Activated T-cell treated with anti-CD3 and anti-CD28 coated beads, Interleukin-2, amount 50 U/mL, for 48 hours (primary cell): ENCODE data around the gene SPATA1.
"Not testable (repeated sequence)": the region's sequence is repeated elsewhere in the genome, so short reads cannot be mapped to it uniquely, and the experiment has no call there.

Experiments
- DNase-seq, 2 experiments: peaks; one replicate each; pipeline ENCODE4 v3.0.0-alpha.2; 2020

The SPATA1 gene, protein sequence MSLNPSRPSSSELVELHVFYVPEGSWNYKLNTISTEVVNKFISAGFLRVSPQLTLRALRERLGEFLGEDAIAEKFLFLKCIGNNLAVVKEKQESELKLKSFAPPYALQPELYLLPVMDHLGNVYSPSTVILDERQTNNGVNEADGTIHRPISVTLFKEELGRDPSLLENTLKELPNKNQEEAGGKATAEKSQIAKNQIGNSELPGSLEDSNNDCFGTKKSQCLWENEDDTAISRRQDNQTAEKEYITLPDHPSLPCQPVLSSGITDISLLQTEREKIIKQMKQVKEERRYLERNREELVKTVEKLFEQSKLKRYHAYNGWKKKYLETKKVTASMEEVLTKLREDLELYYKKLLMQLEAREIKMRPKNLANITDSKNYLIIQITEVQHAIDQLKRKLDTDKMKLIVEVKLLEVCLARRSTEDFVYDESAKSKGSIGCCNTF

DNA sequence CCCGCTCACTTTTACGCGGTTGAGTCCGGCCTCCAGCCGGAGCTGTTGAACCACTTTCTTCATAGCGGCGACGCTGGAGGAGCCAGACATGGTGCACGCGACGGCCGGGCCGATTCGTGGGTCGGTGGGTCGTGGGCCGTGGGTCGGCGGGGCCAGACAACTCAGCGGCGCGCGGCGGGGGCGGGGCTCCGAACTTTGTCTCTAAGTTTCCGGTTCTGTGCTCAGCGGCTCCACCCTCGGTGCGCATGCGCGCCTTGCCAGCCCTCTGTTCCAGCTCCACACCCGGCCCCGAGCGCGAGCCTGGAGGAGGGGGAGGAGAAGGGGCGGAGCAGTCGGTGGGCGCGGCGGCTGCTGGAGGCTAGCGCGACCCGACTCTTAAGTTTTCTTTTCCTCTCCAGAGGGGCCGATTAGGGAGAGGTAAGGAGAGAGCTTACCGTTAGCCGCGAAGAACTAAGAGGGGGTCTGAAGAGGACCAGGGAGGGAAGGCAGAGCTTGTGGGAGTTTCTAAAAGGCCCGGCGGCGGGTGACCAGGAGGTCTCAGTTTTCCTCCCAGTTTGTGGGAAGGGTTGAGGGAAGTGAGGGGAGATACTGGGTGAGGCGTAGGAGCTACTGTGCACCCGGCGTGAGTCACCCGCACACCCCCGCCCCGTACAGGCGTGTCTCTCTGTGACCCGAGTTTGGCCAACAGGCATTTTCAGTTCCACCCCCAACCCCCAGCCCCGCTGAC, at the start of gene SPATA1, which contains the start of gene GNG5:
TSS of gene SPATA1 (plus strand) at position 385 of the 727 bp plus-strand sequence. CDS start 9,974 bp downstream, outside the sequence.
TSS of gene GNG5 (minus strand) at position 580 of the 727 bp plus-strand sequence. CDS start at position 90, 490 bp downstream.
- peak; percentile 97 to 98 for DNase-seq

DNA sequence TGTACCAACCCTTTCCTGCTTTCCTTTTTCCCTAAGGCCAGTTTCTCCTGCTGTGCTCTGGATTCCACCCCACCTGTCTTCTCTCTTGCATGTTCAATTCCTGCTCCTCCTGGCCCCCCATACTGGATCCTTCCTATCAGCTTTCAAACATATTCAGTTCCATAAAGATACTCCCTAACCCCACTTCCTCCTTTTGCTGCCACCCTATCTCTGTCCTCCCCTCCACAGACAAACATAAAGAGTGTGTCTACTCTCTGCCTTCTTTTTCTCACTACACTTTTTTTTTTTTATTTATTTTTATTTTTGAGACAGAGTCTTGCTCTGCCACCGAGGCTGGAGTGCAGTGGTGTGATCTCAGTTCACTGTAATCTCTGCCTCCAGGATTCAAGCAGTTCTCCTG, 44.1 kb upstream of the SPATA1 start:
- DNase-seq = no peak

DNA sequence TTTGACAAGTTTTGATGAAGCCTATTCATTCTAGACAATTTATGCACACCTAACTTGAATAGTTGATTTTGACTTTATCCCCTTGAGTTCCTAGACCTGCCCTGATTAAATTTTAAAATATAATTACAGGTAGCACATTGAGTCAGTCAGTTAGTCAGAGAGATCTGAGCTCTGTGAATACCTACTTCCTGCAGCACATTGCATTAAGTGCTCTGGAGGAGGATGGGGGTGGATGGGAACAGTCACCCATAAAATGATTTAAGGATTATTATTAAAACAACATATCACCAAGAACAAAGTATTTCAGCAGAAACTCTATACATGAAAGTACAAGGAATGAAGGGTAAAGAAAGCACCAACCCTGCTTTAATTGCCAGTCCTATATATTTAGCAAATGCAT, 38.9 kb upstream of the SPATA1 start:
- DNase-seq = no peak

DNA sequence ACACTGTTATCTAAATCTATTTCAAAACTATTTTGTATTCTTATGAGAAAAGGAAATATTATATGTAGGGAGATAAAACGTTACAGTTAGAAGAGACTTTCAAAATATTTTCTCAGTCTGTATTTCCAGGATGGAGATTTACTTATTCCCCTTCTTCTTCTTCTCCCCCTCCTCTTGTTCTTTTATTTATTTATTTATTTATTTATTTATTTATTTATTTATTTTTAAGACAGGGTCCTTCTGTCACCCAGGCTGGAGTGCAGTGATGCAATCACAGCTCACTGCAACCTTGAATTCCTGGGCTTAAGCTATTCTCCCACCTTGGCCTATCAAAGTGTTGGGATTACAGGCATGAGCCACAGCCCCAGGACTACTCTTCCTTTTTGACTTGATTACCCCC, 30.0 kb upstream of the SPATA1 start:
- DNase-seq = no peak

DNA sequence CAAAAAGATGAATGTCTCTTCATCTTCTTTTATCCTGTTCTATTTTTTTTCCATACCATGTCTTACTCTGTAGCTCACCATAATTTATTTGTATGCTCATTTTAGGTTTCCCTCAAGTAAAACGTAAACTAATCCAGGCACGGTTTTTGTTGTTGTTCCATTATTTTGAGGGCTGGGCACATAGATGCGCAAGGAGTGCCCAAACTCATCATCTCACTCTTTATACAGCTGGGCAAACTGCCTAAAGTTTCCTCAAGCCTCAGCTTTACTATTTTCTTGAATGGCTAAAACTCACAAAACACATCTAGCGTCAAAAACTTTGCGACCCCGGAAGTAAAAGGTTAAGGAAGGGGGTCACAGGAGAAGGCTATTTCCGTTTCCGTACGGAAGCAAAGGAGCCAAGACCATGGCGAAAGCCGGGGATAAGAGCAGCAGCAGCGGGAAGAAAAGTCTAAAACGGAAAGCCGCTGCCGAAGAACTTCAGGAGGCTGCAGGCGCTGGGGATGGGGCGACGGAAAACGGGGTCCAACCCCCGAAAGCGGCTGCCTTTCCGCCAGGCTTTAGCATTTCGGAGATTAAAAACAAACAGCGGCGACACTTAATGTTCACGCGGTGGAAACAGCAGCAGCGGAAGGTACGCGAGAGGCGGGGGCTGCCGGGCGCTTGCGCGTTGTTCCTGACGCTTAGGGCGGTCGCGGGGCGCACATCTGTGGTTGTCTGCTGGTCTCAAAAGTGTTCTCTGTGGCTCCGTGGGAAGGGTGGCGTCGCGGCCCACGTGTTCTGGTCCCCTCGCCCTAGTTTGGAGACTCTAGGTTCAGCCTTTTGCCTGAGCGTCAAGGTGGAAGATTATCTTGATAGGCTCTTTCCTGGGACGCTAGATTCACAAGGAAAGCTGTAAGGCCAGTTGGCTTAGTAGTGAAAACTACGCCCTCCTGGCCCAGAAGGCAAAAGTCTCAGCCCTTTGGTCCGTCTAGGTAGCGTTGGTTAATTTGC, 27.0 kb upstream of the SPATA1 start, which contains the start of gene RPF1:
TSS of gene RPF1 (plus strand) at position 391 of the 993 bp plus-strand sequence. CDS start at position 407, 16 bp downstream.
- DNase-seq = peak; percentile 85

DNA sequence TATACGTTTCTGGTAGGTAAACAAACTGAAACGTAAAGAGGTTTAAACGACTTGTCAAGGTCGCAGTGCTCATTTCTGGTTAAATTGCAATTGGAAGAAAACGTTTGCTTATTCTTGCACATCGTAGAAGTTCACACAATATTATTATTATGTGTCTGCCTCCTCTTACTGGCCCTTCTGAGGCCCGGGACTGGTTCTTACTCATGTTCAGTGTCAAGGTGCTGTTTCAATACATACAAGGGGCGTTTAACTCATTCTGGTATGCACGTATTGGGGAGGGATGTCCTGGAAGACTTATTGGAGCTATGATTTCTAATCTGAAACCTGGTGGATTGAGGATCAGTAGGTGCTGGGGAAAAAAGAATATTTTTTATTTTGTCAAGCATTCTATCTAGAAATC, 26.2 kb upstream of the SPATA1 start:
- DNase-seq = no peak

DNA sequence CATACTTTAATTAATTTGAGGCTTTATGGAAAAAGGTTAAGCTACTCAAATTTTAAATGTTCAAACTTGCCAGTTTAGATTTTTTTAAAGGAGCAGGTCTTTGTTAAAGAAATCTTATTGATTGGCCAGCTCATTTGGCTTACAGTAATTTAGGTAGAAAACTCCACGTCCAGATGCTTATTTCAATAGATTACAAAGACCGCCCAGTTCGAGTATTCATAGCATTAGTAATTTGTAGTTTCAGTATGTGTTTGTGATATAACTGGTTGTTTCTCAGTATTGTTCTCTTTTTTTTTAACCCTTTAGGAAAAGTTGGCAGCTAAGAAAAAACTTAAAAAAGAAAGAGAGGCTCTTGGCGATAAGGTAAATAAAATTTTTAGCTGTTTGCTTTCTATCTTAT, 25.5 kb upstream of the SPATA1 start:
- no peak for DNase-seq

DNA sequence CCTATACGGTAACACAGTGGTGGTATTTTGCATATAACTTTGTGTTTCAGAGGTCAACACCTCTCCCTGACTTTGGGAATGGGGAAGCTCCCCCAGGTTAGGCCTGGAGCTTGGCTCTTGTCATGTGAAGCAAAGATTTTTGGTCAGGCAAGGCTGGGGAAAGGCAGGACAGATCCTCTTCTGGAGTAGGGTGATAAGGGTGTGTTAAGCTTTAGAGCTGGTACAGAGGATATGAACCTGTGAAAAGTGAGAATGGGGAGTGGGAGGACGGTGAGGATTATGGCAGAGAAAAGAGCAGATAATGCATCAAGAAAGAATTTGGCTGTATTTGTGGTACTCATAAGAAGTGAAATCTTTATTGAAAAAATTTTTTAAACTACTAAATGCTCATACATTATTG, 24.9 kb upstream of the SPATA1 start:
- DNase-seq = no peak

DNA sequence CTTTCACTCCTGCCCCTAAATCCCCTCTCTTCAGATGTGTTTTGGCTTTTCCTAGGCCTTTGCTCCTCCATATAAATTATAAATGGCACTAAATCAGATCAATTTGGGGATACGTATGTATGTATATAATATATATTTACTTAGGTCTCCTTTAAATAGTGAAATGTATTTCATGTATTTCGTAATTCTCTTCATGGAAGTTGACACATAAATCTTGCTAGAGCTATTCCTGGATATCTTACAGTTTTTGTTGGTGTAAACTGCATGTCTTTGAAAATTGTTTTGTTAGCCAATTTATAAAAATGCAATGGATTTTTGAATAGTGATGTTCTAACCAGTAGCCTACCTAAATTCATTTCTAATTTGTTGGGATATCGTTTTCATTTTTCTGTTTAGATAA, 18.1 kb upstream of the SPATA1 start:
- DNase-seq = no peak

DNA sequence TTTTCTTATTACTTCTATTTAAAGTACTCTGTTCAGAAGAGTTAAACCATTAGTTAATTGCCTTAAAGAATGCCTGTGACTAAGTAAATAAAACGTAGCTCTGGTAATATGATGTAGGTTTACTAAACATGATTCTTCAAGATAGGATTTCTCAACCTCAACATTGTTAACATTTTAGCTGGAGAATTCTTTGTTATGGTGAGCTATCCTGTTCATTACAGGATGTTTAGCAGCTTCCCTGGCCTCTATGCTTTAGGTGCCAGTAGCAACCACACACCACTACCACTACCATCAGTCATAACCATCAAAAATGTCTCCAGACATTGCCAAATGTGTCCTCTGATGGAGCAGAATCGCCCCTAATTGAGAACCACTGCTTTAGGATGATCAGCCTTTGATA, 16.4 kb upstream of the SPATA1 start:
- DNase-seq = no peak

DNA sequence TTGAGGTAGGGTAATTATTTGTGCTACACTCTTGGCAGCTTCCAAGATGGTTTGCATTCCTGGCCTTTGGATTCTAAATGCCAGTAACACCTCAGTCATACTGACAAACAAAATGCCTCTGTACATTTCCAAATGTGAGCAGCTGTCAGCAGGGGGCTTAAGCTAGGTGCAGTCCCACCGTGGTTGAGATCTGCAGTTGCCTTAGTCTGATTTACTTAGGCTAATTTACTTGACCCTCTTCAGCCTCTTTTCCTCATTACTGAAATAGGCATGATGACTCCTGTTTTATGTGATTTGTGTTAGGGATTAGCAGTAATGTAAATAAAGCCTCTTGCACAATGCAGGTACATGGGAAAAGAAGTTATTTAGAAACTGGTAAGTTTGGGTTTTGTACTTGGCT, 13.5 kb upstream of the SPATA1 start:
- no peak for DNase-seq

DNA sequence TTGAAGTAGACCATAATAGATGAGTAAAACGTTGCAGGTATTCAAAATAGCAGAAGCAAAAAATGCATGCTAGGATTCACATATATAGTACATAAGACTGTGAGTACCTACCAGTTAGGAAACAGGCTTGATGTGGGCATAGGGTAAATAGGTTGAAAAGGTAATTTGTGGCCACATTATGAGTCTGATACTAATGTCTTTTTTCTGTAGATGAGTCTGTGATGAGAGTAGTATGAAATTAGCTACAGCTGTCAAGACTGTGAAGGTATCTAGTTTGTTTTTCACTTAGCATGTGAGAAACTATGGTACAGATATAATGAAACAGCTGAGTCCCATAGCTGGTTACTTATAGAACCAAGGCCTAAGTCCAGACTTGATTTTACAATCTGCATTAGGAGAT, 12.4 kb upstream of the SPATA1 start:
- no peak for DNase-seq

DNA sequence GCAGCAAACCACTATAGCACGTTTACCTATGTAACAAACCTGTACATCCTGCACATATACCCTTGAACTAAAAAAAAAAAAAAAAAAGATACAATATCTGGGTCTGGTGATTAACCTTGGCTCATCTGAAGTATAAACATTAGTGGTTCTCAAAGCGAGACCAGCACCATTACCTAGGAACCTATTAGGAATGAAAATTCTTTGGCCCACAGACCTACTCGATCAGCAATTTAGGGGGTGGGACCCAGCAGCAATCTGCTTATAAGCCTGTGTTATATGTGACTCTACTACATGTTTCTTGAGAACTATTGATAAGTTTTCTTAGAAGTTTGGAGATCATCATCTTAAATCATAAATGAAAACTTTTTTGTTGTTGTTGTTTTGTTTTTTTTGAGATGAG, 9.7 kb upstream of the SPATA1 start:
- DNase-seq = no peak

DNA sequence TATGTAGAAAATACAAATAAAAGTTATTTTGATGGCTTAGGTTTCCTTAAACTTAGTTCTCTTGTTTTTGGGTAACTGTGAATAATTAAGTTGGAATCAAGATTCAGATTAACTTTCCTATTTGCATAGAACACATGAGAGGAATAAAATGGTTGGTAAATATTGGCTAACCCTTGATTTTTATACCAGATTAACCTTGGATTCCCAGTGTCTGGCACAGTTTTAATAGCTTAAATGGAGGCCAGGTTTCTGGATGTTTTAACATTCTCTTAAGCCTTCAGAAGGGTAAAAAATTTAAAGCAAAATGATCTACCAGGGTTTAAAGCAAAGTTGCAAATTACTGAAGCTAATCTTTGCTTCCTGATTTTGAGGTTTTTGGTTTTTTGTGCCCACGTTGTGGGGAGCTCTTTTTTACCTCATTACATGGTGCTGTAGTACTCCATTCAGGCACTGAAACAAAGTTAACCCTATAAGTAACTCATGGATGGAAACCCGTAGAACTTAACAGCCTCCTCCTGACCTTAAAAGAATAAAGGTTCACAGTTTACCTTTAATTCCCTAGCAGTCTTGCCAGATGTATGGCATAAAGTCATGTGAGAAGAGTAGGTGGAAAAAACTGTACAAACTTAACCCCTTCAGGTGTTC, 8.4 kb upstream of the SPATA1 start:
- DNase-seq = no peak

DNA sequence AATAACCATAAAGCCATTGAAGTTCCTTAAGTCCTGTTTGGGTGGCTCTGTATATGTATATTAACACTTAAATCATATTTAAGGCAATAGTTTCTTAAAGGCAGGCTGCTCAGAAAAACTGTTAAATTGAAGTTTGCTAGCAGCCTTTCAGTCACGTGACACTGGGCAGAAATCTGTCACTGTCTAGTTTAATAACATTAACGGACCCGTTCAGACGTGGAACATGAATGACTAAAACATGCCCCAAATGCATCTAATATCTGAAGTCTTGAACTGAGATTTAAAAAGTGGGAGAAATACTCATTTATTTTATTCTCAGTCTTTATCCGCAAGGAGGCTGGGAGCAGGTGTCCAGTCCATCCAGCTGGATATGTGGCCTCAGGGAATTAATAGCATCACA, 3.3 kb upstream of the SPATA1 start:
- DNase-seq = no peak

DNA sequence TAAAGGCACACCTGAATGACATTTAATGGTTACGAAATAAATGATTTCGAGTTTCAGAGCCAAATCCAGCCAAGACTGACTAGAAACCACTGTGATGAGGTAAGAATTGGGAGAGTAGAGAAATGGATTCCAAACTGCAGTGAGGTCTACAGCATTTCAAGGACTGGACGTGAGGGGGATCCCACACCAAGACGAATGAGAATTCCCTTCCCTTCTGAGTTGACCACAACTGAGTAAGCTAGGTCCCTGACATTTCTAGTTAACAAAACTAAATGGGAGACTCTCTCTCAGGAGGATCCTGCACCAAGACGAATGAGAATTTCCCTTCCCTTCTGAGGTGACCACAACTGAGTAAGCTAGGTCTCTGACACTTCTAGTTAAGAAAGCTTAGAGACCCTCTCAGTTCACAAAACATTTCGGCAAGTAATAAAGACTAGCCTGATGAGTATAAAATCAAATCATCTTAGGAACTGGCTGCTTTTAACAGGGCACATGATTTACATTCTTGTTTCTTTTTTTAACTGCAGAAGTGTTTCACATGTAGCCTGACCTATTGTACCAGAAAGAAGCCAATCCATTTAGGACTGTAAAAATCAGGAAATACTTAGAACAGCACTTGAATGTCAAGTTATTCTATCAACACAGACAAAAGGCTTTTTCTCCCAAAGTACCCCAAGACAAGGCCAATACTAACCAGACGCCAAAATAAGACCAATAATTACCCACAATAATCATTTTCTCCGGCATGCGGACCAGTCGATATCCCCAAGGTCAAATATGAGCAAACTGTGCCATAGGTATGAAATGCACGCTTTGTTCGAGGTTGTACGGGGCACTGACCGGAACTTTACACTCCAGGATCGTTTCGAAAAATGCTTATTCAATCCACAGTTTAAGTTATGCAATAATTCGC, 1.4 kb upstream of the SPATA1 start:
- DNase-seq = no peak

DNA sequence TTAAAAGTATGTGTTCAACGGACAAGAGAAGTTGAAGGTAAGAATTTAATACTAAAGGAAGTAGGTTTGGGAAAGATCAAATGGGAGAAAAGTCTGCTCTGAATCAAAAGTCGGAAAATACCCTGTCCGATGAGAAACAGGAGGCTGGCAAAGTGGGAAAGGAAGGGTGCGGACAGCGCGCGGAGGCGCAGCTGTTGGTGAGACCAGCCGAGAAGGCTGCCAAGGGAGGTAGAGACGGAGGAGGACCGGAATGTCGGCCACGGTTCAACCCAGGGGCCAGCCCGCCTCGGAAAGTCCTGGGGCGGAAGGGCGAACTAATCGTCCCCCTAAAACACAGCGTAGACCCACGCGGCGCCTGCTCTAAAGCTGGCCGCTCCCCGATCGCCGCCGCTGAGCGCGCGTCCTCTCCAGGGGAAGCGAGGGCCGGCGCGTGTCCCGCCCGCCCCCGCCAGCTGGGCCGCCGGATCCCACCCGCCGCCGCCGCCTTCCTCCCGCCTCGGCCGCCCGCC, 639 bp upstream of the SPATA1 start:
- DNase-seq = no peak

DNA sequence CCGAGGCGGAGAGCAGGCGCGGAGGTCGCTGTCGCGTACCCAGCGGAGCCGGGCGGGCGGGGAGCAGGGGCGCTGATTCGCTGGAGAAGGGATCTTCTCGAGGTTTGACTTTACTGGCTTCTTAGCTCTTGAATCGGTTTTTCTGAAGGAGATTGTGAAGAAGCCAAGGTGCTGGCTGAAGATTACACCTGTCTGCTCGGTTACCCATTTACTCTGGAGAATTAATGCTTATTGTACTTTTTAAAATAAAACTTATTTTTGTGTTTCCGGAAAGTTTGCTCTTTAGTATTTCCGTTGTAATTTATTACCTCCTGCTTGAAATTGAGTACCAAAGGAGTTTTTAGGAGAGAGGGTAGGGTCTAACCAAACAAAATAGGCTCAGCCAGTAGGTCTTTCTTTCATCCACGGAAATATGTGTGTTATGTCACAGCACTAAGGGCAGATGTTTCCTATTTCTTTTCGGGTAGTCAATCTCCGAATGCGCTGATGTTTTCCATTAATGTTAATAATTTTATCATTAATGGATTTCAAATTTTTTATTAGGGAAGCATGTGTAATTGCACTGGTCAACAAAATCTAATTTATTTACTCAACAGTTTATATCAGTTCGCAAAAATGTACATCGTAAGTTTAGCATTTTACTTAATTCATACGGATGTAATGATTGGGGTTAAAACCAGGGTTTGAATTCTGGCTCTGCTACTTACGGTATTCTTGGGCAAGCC, 705 bp downstream of the SPATA1 start:
- peak in 1 of 2 experiments; percentile 88 for DNase-seq

DNA sequence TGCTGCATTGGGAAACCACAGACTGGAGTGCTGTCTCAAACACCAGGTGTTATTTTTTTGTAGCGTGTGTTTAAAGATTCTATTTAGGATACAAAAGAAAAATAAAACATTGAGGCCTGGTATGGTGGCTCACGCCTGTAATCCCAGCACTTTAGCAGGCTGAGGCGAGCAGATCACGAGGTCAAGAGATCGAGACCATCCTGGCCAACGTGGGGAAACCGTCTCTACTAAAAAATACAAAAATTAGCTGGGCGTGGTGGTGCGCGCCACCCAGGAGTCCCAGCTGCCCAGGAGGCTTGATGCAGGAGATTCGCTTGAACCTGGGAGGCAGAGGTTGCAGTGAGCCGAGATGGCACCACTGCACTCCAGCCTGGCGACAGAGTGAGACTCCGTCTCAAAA, 1.7 kb downstream of the SPATA1 start:
- DNase-seq = not testable (repeated sequence)

DNA sequence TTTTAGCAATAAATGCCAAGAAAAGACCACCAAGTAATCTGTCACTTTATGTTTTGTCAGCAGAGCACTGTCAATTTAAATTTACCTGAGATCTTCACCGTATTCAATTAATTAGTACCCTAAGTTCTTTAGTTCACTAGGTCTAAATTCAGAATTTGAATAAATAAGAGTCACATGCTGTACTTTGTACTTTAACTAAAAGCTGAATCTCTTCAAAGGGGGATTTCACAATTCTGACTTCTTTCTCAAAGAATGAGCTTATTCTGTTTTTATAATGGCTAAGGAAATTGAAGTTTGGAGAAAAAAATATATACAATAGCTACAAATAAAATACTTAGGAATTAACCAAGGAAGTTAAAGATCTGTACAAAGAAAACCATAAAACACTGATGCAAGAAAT, 2.3 kb downstream of the SPATA1 start:
- no peak for DNase-seq
